HepG2 (cell line): ENCODE data around the gene KRT76. TPM values are rescaled to one million over a fixed set of nuclear protein-coding genes. Genes with fewer than 3 reads are reported as not detected.

Source experiments
- ATAC-seq: fragments of 200-7000 bp; cut with Tn5 transposase; 3 replicates; pipeline ENCODE4 v1.9.1; 2020; ENCODE audit warnings: mild to moderate bottlenecking, moderate library complexity
- BruUV-seq: library from RNA; stranded (reverse); fragments of 400-500 nt; replicated peaks from 2 replicates; lab custom pipeline; 2021; lab: Mats Ljungman, UMichigan
- CTCF ChIA-PET: fragments of 300-600 bp; formaldehyde crosslinking; extraction: SDS; loops from one replicate; lab custom pipeline; 2021; ENCODE audit warnings: low total read pairs, inconsistent platforms, low intra/inter-chr PET ratio; lab: Yijun Ruan, JAX
- POLR2A ChIA-PET: fragments of 350-600 bp; sonication (Branson Sonifier 250); formaldehyde crosslinking; loops from one replicate; lab custom pipeline; 2020; ENCODE audit warnings: antibody characterized with exemption, inconsistent platforms; lab: Yijun Ruan, JAX
- DNase-seq: peaks from one replicate; pipeline ENCODE4 v3.0.0-alpha.2; 2015; ENCODE audit warnings: low spot score
- FAIRE-seq: peaks from 3 replicates; lab custom pipeline; 2011; peaks lifted over from hg19 to GRCh38; lab: Jason Lieb, UNC
- H2AFZ ChIP-seq: one replicate; pipeline ENCODE4 v1.6.1; 2011; ENCODE audit warnings: low read length, inconsistent platforms
- H3K27ac ChIP-seq: fragments of 300-600 bp; 3 replicates; pipeline ENCODE4 v1.8.0; 2011; ENCODE audit warnings: mixed run types, mild to moderate bottlenecking, mixed read lengths, low read length, inconsistent platforms; ENCODE audit not compliant: insufficient read depth; ENCODE audit errors: extremely low read length
- H3K27me3 ChIP-seq, 2 experiments: fragments of 200-600 bp in 1 of 2; 2 replicates in 1 of 2; 3 replicates in 1 of 2; pipeline versions ENCODE4 v1.6.0 to v1.8.0; 2011; ENCODE audit warnings: low read length in 2 of 2, mild to moderate bottlenecking in 2 of 2, moderate library complexity in 2 of 2, inconsistent platforms in 1 of 2; ENCODE audit not compliant: insufficient read depth in 2 of 2, control insufficient read depth in 1 of 2
- H3K36me3 ChIP-seq, 2 experiments: fragments of 200-600 bp in 1 of 2; replicated peaks in 1 of 2; 2 replicates in 1 of 2; 3 replicates in 1 of 2; pipeline versions ENCODE4 v1.5.1 to v1.8.0; 2011; ENCODE audit warnings: low read length in 2 of 2, inconsistent platforms in 1 of 2; ENCODE audit not compliant: insufficient read depth in 2 of 2, control insufficient read depth in 1 of 2
- H3K4me1 ChIP-seq: 2 replicates; pipeline ENCODE4 v1.5.1; 2012; ENCODE audit warnings: low read length, inconsistent platforms; ENCODE audit not compliant: insufficient read depth
- H3K4me2 ChIP-seq: 2 replicates; pipeline ENCODE4 v1.6.0; 2011; ENCODE audit warnings: low read depth, low read length, inconsistent platforms
- H3K4me3 ChIP-seq, 3 experiments: fragments of 200-600 bp in 1 of 3; sonication (generic), shearing (Covaris generic) in 1 of 3; replicated peaks in 1 of 3; 2 replicates each; pipeline ENCODE4 v1.5.1; 2011 to 2016; ENCODE audit warnings: low read length in 3 of 3, inconsistent platforms in 2 of 3, low read depth in 2 of 3, mild to moderate bottlenecking in 2 of 3, control low read depth in 1 of 3, mixed read lengths in 1 of 3; ENCODE audit not compliant: insufficient read depth in 1 of 3
- H3K79me2 ChIP-seq: one replicate; pipeline ENCODE4 v1.6.1; 2011; ENCODE audit warnings: low read length, inconsistent platforms; ENCODE audit not compliant: insufficient read depth
- H3K9ac ChIP-seq: 2 replicates; pipeline ENCODE4 v1.6.0; 2011; ENCODE audit warnings: mild to moderate bottlenecking, low read depth, low read length, inconsistent platforms; ENCODE audit not compliant: insufficient read depth
- H3K9me3 ChIP-seq: 2 replicates; pipeline ENCODE4 v1.5.1; 2012; ENCODE audit warnings: mild to moderate bottlenecking, low read length
- H4K20me1 ChIP-seq: 2 replicates; pipeline ENCODE4 v1.6.0; 2011; ENCODE audit warnings: inconsistent platforms, mild to moderate bottlenecking, low read length, moderate library complexity; ENCODE audit not compliant: insufficient read depth
- EHMT2 ChIP-seq: fragments of 200-600 bp; sonication (generic); IDR thresholded peaks from 2 replicates; pipeline ENCODE4 v1.7.0; 2017; ENCODE audit warnings: antibody characterized with exemption, low read depth, low read length, borderline replicate concordance
- FOXA3 ChIP-seq: IDR thresholded peaks from 2 replicates; pipeline ENCODE4 v1.6.1; 2016; ENCODE audit warnings: missing genetic modification reagents, missing compliant biosample characterization
- GABPB1 ChIP-seq: IDR thresholded peaks from 2 replicates; pipeline ENCODE4 v1.6.1; 2016; ENCODE audit warnings: mild to moderate bottlenecking, missing genetic modification reagents, moderate library complexity, missing compliant biosample characterization
- HMGXB3 ChIP-seq: sonication (generic); formaldehyde crosslinking; IDR thresholded peaks from 2 replicates; pipeline ENCODE4 v1.4.0; 2020; ENCODE audit warnings: missing genetic modification reagents, borderline replicate concordance
- HNRNPUL1 ChIP-seq: fragments of 200-400 bp; formaldehyde crosslinking; IDR thresholded peaks from 2 replicates; pipeline ENCODE4 v1.6.1; 2017; ENCODE audit warnings: low read depth, mild to moderate bottlenecking, low read length, moderate library complexity
- MED13 ChIP-seq: sonication (generic); formaldehyde crosslinking; IDR thresholded peaks from 2 replicates; pipeline ENCODE4 v1.5.0; 2020; ENCODE audit warnings: missing genetic modification reagents
- SOX13 ChIP-seq, 3 experiments: fragments of 450-650 bp in 1 of 3; sonication (generic) in 1 of 3; formaldehyde crosslinking in 1 of 3; IDR thresholded peaks in 2 of 3; conservative IDR thresholded peaks in 1 of 3; 2 replicates each; pipeline versions ENCODE4 v1.5.0 to v1.6.1; 2016 to 2020; ENCODE audit warnings: antibody characterized with exemption in 1 of 3, mild to moderate bottlenecking in 1 of 3, missing compliant biosample characterization in 1 of 3, missing genetic modification reagents in 1 of 3, moderate library complexity in 1 of 3
- TFE3 ChIP-seq: IDR thresholded peaks from 2 replicates; pipeline ENCODE4 v1.6.1; 2016
- WIZ ChIP-seq: sonication (generic); formaldehyde crosslinking; IDR thresholded peaks from 2 replicates; pipeline ENCODE4 v1.5.1; 2020; ENCODE audit warnings: mild to moderate bottlenecking, missing genetic modification reagents
- ZBTB43 ChIP-seq: sonication (generic); formaldehyde crosslinking; conservative IDR thresholded peaks from 2 replicates; pipeline ENCODE4 v1.4.0; 2020; ENCODE audit warnings: missing genetic modification reagents
- ZFYVE20 ChIP-seq: sonication (generic); formaldehyde crosslinking; IDR thresholded peaks from 2 replicates; pipeline ENCODE4 v1.8.0; 2023; ENCODE audit warnings: low read depth, mild to moderate bottlenecking, moderate library complexity, missing genetic modification reagents, borderline replicate concordance
- ZNF362 ChIP-seq: sonication (generic); formaldehyde crosslinking; IDR thresholded peaks from 2 replicates; pipeline ENCODE4 v1.4.0; 2020; ENCODE audit warnings: missing genetic modification reagents, mild to moderate bottlenecking, borderline replicate concordance
- ZNF883 ChIP-seq: sonication (generic); formaldehyde crosslinking; IDR thresholded peaks from 2 replicates; pipeline ENCODE4 v1.5.1; 2020; ENCODE audit warnings: mild to moderate bottlenecking, missing genetic modification reagents; ENCODE audit errors: not compliant biosample characterization
- WGBS: methylation state at CpG from one replicate; pipeline ENCODE4 v1.1.6; 2017; ENCODE audit warnings: low lambda C conversion rate; 5-methylcytosine and 5-hydroxymethylcytosine counted together
- in situ Hi-C: cut with HindIII; loops from 2 replicates; pipeline ENCODE4 v1.10.0; 2017; ENCODE audit warnings: low pct_unique_long_range_greater_than_20kb; ENCODE audit not compliant: extremely low pct_ligation_motif_present
- intact Hi-C: fragments of 100-400 bp; cut with micrococcal nuclease; formaldehyde crosslinking; loops from one replicate; pipeline ENCODE4 v1.10.0; 2022; ENCODE audit not compliant: unreplicated experiment
- polyA plus RNA-seq, 8 experiments: library from polyadenylated mRNA; depleted of rRNA in 3 of 8; stranded (reverse) in 7 of 8; unstranded in 1 of 8; fragments of >200 nt; fragmentation: Illumina TruSeq in 4 of 8; extraction: Trizol in 4 of 8; gene quantifications; 2 replicates each; pipeline versions ENCODE4 v1.2.1 to v1.2.3, GENCODE V29; 2011 to 2016; ENCODE audit warnings: low read depth in 4 of 8, missing spikeins in 1 of 8, mixed read lengths in 1 of 8; ENCODE audit not compliant: insufficient read depth in 1 of 8
- total RNA-seq, 5 experiments: library from RNA; depleted of rRNA; stranded (reverse); fragments of >200 nt; fragmentation: Illumina TruSeq; extraction: Trizol; gene quantifications; 2 replicates each; pipeline ENCODE4 v1.2.3, GENCODE V29; 2016; ENCODE audit warnings: low read depth in 1 of 5

KRT76 gene
- total and polyA plus RNA-seq, 2 of the 13 experiments (the other 11 are each of a cell fraction or from before 2014, with no cell fraction given), result not detected

DNA sequence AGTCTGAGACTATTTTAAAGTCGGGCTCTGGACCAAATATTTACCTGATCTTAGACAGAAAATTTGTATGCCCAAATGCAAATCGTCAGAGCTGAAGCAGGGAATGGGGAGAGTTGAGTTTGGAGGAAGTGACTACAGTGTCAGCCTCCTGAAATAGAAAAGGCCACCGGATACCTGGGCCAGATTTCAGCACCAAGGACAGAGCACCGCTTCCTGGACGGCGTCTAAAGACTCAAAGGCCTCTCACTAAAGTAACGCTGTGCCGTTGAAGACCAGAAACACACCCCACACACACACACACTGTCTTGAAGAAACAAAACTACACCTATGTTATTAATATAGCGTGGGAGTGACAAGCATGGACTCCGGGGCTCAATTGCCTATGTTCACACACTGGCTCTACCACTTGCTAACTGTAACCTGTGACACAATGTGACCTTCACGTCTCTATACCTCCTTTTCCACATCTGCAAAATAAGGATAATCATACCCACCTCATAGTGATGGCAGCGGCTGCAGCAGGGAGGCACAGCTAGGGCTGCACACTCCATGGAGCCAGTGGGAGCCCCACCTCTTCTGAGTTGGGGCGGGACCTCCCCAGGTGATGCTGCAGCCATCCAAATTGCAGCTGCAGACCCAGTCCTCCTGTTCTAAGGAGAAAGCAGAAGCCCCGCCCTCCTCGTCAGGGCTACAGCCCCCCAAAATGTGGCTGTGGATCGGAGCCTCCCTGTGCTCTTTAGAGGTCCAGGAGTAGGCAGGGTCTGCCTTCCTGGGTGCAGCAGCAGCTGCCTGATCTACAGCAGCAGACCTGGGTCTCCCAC lies 35.6 kb downstream of the KRT76 start:
- Histone ChIP-seq H3K4me3 (no peak overlapping the region), H3K9ac (no peak overlapping the region), H3K4me1 (no peaks in the 10 kb centered on the region), H3K79me2 (no peaks in the 10 kb centered on the region), H3K27me3 (peaks cover 0 to 3% of the 10 kb centered on the region in 2 experiments; a peak in 1 of 5 replicates), H3K4me2 (no peak overlapping the region), H3K36me3 (no peaks in the 10 kb centered on the region), H2AFZ (no peak overlapping the region), H3K27ac (no peak overlapping the region), H3K9me3 (no peaks in the 10 kb centered on the region), H4K20me1 (no peaks in the 10 kb centered on the region; the same call in 1 of the 2 replicates)
- DNase-seq, result peak; percentile 24
- in situ Hi-C loops (no loop called here), intact Hi-C loops (no loop called here)
- ChIA-PET POLR2A (no interaction called here), CTCF (no interaction called here)
- 3% methylated on average over 9 of the region's 16 CpGs for WGBS
- no TSS peak for BruUV-seq
- FAIRE-seq, result peak; percentile 48
- ATAC-seq, result peak; percentile 51
- TF ChIP-seq ZBTB43 (peak; percentile 47; the same call in 1 of the 2 replicates), HMGXB3 (CRISPR knock-in tag) (peak; percentile 54; the same call in 1 of the 2 replicates), WIZ (CRISPR knock-in tag) (peak; percentile 97), EHMT2 (peak; percentile 88; the same call in 1 of the 2 replicates), TFE3 (CRISPR knock-in tag) (peak; percentile 49; the same call in 1 of the 2 replicates), ZNF883 (CRISPR knock-in tag) (peak; percentile 24), FOXA3 (CRISPR knock-in tag) (no peak), SOX13 (IDR thresholded peaks at IDR 0.05) (no peak), SOX13 (CRISPR knock-in tag; conservative IDR thresholded peaks at IDR 0.05 in 1 of 2, IDR thresholded peaks at IDR 0.05 in 1 of 2) (0 out of 4 replicates have a peak, but pooled peaks of 1 of the 2 experiments have one; percentile 8), HNRNPUL1 (no peak), MED13 (CRISPR knock-in tag) (no peak), GABPB1 (CRISPR knock-in tag) (no peak), ZFYVE20 (CRISPR knock-in tag) (no peak), ZNF362 (CRISPR knock-in tag) (no peak)
